OCI-LY1 (cell line): ENCODE results near the gene PRKCA.

Experiments used
- CTCF ChIP-seq: fragments of 200-600 bp; sonication (generic), shearing (Covaris generic); IDR thresholded peaks from 2 replicates; pipeline ENCODE4 v1.5.1; 2017; ENCODE audit warnings: mild to moderate bottlenecking, antibody characterized with exemption, low read length, moderate library complexity, mixed read lengths
- EZH2 ChIP-seq: fragments of 200-600 bp; sonication (generic), shearing (Covaris generic); IDR thresholded peaks from 2 replicates; pipeline ENCODE4 v1.8.0; 2017; ENCODE audit warnings: borderline replicate concordance, mixed run types, mild to moderate bottlenecking, antibody characterized with exemption, low read length, moderate library complexity, mixed read lengths

DNA sequence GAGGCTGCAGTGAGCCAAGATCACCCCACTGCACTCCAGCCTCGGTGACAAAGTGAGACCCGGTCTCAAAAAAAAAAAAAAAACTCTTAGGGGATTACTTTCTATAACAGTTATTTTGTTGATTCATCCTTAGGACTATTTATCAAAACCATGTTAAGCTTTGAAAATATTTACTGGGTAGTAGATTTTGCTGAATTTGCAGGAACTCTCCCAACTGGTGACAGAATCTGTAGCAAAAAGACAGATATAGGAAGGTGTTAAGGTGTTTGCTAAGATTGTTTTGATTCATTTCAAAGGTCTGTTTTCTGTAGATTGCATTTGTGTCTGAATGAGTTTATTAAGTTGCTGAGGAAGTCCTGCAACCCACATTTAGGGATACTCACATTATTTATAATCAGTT lies 192.6 kb downstream of the PRKCA start:
- TF ChIP-seq CTCF (no peak), EZH2 (no peak)
